ENCODE data around the gene SPIRE2.
"Not testable (repeated sequence)": the region's sequence is repeated elsewhere in the genome, so short reads cannot be mapped to it uniquely, and the experiment has no call there.

The SPIRE2 gene

DNA sequence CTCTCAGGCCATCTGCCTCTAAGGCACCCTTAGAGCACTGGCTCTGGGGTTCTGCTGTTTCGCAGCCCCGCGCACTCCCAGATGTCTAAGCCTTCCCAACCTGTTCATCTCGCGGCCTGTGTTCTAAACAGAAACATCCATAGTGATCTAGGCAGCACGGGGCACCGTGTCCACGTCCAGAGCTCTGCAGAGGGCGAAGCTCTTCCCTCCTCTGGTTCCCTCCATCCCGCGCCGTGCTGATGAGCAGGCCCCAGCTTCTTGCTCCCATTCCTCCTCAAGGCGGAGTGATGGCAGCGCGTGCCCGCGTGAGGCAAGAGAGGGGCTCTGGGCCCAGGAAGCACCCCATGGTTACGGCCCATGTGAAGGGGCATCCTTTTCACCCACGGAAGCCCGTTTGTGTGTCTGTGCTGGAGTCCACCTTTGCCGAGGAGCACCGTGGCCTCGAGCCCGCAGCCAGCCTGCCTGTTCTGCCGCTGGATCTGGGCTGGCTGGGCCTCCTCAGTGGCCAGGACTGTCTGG, 3.6 kb downstream of the SPIRE2 start:
- Histone ChIP-seq H3K4me3 (no peak overlapping the region), H3K27ac (no peak overlapping the region)

DNA sequence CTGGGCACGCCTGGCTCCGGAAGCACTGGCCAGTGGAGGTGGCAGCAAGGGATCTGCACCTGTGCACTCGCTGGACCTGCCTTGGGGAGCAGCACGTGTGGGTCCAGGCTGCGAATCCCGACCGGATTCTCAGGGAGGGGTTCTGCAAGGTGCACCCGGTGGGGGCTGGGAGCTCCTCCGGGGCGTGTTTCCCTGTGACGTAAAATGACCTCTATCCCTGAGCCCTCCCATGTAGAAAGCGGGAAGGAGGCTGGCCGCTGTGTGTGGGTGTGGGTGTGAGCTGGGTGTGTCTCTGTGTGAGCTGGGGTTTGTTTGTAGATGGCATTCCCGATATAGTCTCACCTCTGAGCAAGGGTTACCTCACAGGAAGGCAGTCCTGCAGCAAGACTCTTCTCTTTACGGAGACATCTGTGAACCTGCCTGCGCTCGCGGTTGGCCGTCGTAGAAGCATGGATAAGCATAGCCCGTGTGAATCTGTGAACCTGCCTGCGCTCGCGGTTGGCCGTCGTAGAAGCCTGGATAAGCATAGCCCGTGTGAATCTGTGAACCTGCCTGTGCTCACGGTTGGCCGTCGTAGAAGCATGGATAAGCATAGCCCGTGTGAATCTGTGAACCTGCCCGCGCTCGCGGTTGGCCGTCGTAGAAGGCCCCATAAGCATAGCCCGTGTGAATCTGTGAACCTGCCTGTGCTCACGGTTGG, 5.5 kb downstream of the SPIRE2 start:
- not testable (repeated sequence) for H3K27ac ChIP-seq, H3K4me3 ChIP-seq

DNA sequence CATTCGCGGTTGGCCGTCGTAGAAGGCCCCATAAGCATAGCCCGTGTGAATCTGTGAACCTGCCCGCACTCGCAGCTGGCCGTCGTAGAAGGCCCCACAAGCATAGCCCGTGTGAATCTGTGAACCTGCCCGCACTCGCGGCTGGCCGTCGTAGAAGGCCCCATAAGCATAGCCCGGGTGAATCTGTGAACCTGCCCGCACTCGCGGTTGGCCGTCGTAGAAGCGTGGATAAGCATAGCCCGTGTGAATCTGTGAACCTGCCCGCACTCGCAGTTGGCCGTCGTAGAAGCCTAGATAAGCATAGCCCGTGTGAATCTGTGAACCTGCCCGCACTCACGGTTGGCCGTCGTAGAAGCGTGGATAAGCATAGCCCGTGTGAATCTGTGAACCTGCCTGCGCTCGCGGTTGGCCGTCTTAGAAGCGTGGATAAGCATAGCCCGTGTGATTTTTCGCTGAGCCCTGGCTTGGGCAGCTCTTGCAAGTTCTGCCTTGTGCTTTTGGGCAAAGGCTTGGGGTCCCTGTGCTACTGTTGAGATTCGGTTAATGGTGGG, 6.6 kb downstream of the SPIRE2 start:
- not testable (repeated sequence) for H3K4me3 ChIP-seq, H3K27ac ChIP-seq

DNA sequence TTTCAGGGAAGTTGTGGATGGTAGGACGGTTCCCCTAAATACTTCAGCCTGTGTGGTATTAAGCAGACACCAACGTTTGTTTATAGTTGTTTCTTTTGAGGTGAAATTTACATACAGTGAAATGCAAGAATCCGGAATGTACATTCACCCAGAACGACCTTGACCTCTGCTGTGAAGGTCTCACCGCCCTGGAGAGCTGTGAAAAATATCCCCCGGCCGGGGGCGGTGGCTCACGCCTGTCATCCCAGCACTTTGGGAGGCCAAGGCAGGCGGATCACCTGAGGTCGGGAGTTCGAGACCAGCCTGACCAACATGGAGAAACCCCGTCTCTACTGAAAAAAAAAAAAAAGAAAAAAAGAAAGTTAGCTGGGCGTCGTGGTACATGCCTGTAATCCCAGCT, 8.2 kb downstream of the SPIRE2 start:
- not testable (repeated sequence) for H3K4me3 ChIP-seq, H3K27ac ChIP-seq

DNA sequence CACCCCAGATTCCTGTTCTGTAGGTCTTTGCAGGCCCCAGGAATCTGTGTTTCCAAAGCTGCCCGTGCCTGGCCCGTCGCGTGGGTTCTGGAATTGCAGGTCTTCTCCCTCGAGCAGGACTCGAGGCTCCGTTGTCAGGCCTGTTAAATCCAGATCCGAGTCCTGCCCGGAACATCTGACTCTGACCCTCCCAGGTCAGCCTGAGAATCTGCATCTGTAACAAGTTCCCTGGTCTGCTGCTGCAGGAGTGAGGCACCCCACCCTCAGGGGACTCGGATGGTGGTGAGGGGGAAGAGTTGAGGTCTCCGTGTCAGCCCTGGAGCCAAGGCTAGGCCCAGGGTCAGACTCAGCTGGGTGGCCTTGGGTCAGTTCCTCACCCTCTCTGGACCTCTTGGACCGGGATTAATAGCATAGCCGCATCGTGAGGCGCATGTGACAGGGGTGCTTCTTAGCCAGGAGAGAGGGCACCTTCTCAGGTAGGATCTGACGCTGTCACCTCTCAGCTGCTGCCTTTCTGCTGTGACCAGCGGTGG, 8.8 kb downstream of the SPIRE2 start:
- H3K27ac ChIP-seq, result peak overlapping the region in 6 of 21 experiments; percentile 9 to 65 (median 50)
- H3K4me3 ChIP-seq, result peak overlapping the region in 1 of 7 experiments; percentile 11

DNA sequence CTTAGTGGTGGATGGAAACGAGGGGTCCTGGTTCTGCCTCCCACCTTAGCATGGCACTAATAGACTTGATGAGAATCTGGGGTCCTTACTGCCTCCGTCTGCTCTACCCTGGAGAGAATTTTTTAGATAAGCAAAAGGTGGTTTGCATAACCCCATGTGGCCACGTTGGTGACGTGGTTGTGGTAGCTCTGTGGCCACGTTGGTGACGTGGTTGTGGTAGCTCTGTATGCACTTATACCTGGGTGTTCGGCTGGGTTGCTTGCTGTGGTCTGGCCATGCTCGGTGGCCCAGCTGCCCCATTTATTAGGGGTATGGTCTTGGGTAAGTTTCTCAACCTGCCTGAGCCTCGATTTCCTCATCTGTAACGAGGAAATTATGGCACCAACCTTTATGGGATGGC, 13.0 kb downstream of the SPIRE2 start:
- no peak overlapping the region for H3K4me3 ChIP-seq

DNA sequence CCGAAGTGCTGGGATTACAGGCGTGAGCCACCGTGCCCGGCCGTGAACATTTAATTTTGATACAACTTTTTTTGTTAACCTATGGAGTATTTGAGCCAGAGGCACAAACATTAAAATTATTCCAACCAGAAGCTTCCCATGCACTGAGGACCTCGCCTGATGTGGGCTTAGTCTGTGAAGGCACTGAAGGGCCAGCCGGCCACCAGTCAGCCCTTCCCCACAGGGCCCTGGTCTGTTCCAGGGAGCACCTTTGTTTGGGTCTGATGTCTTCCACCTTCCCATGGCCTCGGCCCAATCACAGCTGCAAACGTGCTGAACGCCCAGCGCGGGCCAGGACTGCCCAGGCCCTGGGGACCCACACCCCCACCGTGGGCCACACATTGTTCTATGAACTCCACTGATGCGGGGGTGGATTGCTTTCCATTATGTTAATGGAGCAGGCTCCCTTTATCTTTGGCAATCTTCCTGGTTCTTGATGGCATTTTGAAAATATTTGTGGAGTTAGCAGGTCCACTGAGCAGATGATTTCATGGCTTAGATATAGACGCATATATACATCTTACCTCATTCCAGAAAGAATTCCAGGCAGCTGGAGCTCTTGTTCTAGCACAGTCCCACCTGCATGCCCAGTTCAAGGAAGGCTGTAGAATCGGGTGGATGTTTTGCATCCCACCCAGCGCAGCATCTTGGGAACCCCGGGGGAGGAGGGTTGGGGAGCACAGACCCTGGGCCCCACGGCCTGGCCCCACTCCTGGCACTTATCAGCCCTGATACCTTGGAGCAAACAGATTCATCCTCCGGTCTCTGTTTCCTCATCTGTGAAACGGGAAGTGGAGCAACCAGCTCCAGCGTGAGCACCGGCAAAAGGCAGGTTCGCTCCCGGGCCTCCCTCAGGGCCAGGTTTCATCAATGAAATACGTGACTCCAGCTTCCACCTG, 14.5 kb downstream of the SPIRE2 start:
- Histone ChIP-seq H3K4me3 (no peak overlapping the region), H3K27ac (peak overlapping the region in 1 of 21 experiments; percentile 50)

More for the DNA sequence above, 13.0 kb downstream of the SPIRE2 start:
- no peak overlapping the region for H3K27ac ChIP-seq

DNA sequence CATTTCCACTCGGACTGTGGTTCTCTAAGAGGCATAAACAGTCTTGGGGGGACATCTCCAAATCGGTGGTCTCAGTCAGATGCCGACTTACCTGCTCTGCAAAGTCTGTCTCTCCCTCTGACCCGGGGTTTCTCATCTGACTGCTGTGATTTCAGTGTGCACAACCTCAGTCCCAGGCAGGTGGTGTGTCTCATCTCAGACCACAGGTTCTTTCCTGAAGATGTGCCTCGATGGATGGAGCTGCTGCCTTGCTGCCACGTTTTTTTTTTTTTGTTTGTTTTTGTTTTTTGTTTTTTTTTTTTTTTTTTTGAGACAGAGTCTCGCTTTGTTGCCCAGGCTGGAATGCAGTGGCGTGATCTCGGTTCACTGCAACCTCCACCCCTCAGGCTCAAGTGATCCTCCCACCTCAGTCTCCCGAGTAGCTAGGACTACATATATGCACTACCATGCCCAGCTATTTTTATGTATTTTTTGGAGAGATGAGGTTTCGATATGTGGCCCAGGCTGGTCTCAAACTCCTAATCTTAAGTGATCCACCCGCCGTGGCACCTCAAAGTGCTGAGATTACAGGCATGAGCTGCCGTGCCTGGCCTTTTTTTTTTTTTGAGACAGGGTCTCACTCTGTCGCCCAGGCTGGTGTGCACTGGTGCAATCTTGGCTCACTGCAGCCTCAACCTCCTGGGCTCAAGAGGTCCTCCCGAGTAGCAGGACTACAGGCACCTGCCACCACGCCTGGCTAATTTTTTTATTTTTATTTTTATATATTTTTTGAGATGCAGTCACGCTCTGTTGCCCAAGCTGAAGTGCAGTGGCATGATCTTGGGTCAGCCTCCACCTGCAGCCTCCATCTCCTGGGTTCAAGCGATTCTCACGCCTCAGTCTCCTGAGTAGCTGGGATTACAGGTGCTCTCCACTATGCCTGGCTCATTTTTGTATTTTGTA, 15.4 kb downstream of the SPIRE2 start:
- Histone ChIP-seq H3K27ac (peak overlapping the region in 1 of 21 experiments; percentile 50), H3K4me3 (no peak overlapping the region)

DNA sequence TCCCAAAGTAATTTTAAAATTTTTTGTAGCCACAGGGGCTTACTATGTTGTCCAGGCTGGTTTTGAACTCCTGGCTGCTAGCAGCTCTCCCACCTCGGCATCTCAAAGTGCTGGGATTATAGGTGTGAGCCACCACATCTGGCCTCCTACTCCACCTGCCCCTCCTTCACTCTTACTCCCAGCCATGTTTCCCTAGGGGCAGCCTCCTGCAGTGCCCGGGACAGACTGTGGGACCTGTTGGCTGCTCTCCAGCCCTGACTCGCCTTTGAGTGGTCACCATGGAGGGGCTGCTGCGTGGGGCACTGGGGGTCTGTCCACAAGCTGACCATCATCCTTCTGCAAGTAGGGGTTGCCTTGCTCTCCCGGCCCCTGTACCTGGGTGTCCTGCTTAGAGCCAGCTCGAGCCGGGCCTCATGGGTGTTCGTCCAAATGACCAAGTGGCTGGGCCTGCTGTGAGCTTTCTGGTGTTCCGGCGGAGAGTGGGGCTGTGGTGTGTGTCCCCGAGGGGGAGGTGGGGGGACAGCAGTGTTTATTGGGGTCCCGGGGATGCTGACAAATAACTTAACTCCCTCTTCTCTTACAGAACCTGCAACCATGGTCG, 16.6 kb downstream of the SPIRE2 start:
- H3K4me3 ChIP-seq, result no peak overlapping the region
- H3K27ac ChIP-seq, result no peak overlapping the region

DNA sequence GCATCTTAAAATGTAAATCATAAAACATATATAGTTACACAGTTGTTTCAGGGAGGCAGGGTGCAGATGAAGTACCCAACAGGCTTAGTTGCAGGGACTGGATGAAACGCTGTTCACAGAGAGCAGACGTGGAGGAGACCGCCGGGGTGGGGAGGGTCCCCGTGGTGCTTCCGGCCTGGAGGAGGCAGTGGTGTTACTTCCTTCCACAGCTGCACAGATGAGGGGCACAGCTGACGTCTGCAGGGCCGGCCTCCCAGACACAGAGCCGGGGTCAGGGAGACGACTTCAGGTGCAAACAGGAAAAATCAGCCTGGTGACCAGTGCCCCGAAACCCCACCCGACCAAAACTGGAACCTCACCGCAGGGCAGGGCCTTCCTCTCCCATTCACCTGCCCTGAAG, 17.1 kb downstream of the SPIRE2 start:
- Histone ChIP-seq H3K4me3 (no peak overlapping the region), H3K27ac (no peak overlapping the region)

DNA sequence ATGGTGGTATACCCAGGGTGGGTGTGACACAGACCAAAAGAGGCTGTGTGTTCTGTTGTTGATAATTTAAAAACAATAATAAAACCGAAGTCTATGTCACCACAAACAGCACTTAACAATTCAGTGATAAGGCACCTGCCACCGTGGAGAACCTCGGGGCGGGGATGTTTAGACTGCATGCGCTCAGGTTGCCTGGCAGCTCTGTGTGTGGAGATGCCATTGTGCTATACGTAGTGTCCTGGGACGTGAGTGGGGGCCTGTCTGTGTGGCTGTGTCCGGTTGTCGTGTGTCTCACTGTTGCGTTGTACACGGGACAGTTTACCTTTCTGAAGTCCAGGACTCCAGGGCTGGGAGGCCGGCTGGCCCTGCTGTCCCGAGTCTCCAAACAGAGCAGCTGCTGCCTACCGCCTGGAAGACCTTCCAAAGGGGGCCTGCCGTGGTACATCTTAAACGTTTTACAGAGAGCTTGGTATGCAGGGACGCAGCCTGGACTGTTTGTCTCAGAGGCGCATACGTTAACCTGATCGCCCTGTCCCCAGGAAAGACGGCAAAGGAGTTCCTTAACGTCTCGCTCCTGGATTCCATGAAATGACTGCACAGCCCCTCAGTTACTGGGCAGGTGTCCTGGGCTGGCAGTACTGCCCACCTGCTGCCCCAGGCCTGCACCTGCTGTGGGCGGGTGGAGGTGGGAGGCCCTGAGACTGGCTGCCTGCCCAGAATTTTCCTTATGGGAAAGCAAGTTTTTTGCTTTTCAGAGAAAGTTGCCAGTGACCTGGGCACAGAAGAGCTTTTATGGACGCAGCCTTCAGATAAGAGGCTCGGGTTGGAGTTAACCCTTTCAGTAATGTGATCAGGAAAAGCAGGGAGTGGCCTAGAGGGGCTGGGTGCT, 19.0 kb downstream of the SPIRE2 start:
- no peak overlapping the region for H3K27ac ChIP-seq
- H3K4me3 ChIP-seq, result no peak overlapping the region

DNA sequence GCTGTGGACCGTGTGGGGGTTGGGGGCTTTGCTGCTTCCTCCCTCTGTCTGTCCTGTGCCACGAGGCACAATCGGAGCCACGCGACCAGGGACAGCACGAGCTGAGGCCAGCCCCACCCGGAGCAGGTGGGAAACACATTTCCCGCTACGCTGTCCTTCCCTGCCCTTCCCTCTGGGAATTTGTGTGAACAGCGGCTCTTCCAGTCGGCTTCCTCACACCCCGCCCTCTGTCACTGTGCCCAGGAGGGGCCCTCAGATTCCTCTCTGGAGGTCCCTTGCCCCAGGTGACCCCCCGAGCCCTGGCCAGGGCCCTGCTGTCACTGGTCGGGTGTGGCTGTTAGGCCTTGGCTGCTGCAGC, 19.6 kb downstream of the SPIRE2 start:
- Histone ChIP-seq H3K4me3 (no peak overlapping the region), H3K27ac (no peak overlapping the region)

DNA sequence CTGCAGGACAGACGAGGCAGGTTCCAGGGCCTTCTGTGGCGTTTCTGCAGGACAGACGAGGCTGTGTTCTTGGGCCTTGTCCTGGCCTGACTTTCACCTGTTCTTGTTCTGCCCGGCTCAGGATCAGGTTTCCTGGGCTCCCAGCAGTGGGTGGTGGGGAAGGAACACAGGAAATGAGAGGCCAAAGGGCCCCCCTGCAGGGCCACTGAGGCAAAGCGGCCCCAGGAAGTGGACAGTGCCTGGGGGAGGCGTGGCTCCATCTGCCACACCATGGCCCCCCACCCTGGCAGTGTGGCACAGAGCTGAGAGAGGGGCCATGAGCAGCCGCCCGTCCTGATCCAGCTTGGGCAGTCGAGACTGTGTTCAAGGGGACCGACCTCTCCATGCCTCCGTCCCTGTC, 20.7 kb downstream of the SPIRE2 start:
- no peak overlapping the region for H3K4me3 ChIP-seq
- H3K27ac ChIP-seq, result no peak overlapping the region

DNA sequence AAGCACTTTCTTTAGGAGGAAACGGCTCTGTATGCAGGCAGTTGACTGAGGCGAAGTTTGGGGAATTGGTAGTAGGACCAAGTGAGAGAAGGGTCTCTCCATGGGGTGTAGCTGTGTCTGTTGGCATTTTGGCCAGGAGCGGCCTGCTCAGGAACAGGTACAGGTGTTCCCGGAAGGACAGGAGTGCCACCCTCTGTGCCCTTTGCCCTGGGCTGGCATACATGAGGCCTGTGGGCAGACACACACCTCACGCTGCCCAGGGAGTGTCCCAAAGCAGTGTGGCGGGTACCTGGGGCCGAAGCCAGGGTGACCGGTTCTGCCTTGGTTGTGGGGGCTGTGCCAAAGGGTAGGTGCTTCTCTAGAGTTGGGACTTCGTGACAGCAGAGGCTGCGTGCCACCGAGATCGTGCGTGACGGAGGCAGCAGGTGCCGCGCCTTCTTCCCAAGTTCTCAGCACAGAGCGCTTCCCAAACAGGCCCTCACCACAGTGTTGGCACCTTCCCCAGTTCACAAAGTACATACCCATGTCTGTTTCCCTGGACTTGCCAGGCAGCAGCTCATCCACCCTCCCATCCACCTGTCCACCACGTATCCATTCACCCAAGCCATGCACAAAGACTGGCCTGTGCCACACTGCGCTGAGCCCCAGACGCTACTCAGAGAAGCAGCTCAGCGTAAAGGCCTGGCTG, 25.2 kb downstream of the SPIRE2 start:
- Histone ChIP-seq H3K27ac (no peak overlapping the region), H3K4me3 (no peak overlapping the region)

DNA sequence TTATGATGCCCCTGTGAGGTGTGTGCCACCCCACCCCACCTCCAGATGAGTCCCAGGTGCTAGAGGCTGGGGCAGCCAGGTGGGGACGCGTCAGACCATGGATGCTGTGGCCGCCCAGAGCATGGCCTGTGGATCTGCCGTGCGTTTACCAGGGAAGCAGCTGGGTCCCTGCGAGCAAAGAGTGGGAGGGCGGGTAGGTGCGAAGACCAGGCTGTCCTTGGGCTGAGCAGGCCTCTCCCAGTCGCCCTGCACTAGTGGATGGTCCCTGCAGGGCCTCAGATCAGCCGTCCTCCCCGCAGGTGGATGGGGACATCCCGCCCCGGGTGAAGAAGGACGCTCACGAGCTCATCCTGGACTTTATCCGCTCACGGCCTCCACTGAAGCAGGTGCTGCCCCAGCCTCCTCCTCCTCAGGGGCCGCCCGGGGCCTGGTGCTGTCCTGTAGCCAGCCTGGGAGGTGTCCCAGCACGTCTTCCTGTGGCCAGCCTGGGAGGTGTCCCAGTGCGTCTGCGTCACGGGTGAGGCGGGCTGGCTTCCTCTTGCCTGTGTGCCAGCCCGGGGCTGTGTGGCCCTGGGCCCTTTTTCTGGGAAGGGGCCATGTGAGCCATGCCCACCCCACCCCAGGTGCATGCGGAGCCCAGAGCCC, 27.1 kb downstream of the SPIRE2 start:
- Histone ChIP-seq H3K4me3 (no peak overlapping the region), H3K27ac (no peak overlapping the region)

DNA sequence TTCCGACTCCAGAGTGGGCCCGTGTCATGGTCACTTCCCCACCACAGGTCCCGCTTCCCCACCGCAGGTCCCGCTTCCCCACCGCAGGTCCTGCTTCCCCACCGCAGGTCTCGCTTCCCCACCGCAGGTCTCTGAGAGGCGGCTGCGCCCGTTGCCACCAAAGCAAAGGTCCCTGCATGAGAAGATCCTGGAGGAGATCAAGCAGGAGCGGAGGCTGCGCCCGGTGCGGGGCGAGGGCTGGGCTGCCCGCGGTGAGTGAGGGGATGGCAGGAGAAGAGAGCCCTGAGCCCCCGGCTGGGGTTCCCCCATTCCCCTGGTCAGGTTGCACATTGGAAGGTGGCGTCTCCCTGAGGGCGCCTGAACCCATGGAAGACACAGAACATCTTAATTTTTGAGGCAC, 27.7 kb downstream of the SPIRE2 start:
- Histone ChIP-seq H3K4me3 (no peak overlapping the region), H3K27ac (no peak overlapping the region)
